HG02938 (cell line): ENCODE measurements around the gene MAP2.

Source experiments
- ATAC-seq: cut with Tn5 transposase; IDR thresholded peaks from one replicate; pipeline ENCODE4 v1.9.1; 2021; ENCODE audit warnings: mild to moderate bottlenecking, moderate library complexity; ENCODE audit not compliant: unreplicated experiment

Gene MAP2, protein sequence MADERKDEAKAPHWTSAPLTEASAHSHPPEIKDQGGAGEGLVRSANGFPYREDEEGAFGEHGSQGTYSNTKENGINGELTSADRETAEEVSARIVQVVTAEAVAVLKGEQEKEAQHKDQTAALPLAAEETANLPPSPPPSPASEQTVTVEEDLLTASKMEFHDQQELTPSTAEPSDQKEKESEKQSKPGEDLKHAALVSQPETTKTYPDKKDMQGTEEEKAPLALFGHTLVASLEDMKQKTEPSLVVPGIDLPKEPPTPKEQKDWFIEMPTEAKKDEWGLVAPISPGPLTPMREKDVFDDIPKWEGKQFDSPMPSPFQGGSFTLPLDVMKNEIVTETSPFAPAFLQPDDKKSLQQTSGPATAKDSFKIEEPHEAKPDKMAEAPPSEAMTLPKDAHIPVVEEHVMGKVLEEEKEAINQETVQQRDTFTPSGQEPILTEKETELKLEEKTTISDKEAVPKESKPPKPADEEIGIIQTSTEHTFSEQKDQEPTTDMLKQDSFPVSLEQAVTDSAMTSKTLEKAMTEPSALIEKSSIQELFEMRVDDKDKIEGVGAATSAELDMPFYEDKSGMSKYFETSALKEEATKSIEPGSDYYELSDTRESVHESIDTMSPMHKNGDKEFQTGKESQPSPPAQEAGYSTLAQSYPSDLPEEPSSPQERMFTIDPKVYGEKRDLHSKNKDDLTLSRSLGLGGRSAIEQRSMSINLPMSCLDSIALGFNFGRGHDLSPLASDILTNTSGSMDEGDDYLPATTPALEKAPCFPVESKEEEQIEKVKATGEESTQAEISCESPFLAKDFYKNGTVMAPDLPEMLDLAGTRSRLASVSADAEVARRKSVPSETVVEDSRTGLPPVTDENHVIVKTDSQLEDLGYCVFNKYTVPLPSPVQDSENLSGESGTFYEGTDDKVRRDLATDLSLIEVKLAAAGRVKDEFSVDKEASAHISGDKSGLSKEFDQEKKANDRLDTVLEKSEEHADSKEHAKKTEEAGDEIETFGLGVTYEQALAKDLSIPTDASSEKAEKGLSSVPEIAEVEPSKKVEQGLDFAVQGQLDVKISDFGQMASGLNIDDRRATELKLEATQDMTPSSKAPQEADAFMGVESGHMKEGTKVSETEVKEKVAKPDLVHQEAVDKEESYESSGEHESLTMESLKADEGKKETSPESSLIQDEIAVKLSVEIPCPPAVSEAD (N-terminal part only)

DNA sequence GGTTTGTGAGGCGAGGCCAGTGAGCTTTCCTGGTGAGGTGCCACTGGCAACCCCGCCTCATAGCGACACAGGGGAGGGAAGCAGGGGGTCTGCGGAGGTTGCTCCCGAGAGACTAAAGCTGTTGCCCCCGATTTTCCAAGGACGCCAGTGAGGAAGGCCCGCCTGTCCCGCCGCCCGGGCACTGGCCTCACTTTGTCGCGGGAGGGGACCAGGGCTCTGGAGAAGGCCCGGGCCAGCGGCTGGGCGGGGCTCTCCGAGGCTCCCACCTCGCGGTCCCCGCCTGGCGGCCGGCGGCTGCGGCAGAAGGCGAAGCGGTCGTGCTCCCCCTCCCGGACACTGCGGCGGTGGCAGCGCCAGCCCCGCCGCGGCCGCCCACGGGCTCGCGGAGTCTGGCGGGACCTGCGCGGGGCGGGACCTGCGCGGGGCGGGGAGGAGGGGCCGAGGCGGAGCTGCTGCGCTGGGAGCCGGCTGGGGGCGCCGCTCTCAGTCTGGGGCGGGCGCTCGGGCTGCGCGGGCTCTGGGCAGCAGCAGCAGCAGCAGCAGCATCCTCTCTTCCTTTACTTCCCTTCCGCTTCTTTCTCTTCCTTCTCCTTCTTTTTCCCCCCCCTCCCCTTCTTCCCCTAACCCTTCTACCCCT is at the start of gene MAP2:
Gene MAP2 (plus strand): TSS at position 486 of the 637 bp plus-strand sequence. CDS start 229,124 bp downstream, outside the sequence.
- peak; percentile 89 for ATAC-seq

DNA sequence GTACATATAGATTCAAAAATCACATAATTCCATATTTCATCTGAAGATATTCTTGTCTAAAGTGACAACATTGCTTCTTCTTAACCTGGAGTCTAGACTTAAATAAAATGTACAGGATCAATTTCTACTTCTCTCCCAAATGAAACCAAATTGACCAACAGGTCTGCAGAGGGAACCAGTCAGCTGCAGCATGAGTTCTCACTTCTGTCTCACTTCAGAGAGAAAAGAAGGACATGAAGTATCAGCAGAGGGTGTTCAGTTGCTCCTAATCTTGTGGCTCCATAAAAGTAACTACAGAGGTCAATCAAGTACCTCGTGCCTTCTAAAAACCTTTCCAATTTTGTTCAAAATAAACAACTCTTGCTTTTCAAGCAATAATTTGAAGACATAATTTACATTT is 47.2 kb upstream of the MAP2 start:
- ATAC-seq, result no peak

DNA sequence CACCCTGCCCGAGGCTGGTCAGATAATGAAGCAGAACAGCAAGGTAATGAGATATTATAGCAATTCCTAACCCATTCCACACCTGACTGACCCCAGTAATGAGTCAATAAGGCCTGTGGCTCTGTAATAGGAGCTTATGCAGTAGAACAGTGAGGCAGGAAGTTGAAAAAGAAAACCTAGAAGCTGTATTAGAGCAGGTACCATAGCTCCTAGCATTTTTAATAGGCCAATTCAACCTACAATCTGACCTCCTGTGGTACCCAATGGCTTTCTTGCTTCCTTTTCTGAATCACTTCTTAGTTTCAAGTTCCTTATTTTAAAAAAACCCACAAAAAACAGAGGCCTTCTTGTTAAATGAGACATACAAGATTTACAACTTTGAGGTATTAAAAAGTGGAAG is 43.6 kb upstream of the MAP2 start:
- ATAC-seq, result peak; percentile 100

DNA sequence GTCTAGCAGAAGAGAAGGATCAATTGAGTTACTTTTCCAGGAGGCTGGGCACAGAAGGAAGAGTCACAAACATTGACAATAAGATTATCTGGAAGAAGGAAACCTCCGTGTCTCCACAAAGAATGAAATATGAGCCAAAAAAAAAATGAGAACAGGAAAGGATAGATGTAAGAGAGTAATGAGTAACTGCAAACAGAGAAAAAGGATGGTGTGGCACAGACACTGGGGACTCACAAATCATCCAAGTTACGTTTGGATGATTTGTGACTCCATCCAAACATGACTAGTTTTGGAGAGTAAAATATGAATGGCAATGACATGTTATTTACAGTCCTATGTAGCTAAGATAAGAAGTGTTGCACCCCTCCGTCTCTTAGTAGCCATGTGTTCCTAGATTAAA is 42.8 kb upstream of the MAP2 start:
- ATAC-seq, result no peak

DNA sequence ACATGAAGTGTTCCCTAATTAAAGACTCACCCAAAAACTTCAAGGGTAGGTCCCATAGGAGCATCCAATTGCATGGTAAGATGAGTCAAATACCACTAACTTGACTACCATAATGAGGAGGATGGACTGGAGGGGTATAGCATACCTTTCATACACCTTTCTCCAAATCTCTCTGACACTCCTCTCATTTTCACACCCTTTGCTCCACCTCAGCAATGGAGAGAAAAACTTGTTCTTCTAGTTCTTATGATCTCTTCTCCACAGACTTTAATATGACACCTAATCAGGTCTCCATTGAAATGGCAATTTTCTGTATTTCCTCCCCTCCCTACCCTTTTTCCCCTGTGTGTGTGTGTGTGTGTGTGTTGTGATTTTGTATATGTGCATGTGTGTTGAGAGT is 41.1 kb upstream of the MAP2 start:
- no peak for ATAC-seq

DNA sequence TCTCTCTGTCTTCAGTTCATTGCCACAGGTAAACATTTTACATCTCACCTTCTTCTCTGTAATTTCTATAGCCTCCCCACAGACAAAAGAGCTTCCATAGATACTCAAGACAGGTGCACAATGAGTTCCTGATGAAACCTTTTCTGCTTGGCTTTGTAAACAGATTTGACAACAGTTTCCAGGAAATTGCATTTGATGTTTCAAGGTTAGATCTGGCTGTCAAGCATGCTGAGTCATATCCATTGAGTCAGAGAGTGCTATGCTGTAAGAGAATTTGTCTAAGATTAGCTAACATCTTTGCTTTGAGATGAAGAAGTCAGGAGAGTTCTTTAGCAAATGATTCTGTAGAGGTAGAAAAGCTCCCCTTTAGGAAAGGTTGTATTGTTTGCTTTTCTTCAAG is 40.6 kb upstream of the MAP2 start:
- ATAC-seq, result no peak

DNA sequence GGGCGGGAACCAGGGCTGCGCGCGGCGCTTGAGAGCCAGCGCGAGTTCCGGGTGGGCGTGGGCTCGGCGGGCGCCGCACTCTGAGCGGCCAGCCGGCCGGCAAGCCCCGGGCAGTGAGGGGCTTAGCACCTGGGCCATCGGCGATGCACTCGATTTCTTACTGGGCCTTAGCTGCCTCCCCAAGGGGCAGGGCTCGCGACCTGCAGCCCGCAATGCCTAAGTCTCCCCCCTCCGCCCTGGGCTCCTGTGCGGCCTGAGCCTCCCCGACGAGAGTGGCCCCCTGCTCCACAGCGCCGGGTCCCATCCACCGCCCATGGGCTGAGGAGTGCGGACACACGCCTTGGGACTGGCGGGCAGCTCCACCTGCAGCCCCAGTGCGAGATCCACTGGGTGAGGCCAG is 36.5 kb upstream of the MAP2 start:
- no peak for ATAC-seq

DNA sequence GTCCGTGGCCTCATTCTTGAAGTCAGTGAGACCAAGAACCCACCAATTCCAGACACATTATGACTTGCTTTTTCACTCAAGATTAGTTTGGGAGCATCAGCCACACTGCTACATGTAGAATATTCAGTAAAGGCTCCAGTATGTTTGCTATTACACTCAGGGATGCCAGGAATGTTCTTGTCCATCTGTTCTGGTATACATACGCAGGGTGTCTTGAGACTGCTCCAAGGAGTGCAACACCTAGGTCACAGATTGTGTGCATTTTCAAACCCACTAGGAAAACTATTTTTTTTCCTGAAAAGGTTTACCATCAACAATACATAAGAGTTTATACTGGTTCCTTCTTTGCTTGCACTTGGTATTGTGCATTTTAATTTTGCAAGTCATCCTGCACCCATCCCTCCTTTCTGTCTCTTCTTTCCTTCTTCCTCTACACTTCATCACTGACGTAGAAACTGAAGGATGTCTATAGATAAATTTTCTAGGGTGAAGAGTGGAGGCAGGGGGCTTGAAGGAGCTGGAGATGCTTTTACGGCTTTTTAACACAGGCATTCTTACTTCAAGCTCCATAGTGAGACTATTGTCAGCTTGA is 35.3 kb upstream of the MAP2 start:
- no peak for ATAC-seq

DNA sequence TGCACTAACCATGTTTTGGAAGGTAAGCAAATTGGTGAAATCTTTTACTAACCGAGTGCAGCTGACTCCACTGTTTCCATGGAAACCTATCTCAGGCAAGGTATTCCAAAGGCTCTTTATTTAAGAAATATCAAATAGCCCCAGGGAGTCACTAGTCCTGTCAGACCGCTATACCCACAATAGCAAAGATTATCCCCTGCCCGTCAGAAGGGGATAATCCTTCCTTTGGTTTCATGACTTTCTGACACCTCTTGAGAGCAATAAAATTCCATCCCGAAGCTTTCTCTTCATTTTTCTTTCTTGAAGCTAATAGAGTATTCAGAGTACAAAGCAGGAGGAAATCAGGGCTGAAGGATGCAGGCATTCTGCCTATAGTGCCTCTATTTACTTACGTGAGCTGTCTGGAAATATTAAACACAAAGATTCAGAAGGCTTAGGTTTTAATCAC is 34.7 kb upstream of the MAP2 start:
- ATAC-seq, result no peak

DNA sequence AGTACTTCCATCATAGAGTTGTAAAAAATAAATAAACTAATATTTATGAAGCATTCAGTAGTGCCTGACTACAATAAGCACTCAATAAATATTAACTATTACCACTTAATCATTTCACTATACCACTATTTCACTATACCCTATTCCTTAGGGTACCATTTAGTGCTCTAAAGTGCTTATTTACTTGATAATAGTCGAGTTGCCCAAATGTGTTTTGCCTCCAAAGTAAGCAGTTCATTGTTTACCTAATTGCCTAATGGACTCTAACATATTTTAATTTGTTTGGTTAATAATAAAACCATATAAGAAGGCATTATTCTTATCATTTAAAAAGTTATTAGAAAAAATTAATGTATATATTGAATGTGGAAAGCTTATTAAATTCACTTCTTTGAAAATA is 33.0 kb upstream of the MAP2 start:
- ATAC-seq, result no peak

DNA sequence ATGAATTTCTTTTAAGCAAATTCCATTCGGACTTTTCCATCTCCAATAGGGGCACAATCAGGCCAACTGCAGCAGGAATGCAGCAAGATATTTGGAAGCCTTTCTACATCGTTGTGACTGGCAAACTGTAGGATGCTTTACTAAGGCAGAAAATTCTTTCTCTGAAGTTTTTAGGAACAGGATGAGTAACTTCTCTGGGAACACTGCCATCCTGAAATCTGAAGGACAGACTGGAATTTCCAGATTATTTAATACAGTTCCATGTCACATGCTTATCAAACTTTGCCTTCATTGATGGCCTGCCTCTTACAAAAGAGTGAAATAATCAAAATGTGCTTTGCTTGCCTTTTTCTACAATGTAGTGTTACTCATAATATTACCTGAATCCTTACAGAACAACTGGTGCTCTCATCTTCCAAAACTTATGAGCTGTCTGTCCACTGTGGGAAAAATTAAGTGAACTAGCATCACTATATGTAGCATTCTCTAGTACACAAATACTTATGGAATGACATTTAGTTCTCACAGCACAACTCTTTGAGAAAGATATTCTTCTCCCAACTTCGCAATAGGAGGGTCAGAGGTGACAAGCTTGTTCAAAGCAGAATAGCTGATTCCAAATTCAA is 32.0 kb upstream of the MAP2 start:
- ATAC-seq, result no peak

DNA sequence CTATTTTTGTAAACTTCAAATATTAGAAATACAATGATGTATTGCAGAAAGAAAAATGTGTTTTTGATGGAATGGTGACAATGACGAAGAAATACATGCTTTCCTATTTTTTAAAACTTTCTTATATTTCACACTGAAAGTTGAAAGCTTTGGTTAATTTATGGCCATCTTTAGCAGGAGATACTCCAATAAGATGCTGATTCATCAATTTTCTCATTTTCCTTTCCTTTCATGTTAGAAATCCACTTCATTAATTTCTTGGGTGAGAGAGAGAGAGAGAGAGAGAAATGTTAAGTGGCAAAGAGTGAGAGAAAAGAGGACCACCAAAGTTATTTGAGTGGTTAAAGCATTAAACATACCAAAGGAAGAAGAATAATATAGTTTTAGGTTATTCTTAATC is 28.6 kb upstream of the MAP2 start:
- ATAC-seq, result no peak

DNA sequence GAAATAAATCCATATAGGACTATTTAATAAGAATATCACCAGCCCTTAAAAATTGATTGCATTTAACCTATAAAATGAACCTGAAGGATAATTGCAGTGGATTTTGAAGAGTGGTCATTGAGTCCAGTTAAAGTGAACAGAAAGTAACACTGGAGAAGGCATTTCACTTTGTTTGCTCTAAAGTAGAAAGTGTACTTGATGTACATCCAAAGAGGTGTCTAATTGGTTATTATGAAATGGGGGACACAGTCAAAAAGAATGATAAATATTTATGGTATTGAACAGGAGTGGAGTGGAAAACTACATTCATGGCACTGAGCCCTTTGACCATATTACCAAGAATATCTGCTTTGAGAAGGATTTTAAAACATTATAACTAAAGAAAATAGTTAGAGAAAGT is 28.2 kb upstream of the MAP2 start:
- no peak for ATAC-seq

DNA sequence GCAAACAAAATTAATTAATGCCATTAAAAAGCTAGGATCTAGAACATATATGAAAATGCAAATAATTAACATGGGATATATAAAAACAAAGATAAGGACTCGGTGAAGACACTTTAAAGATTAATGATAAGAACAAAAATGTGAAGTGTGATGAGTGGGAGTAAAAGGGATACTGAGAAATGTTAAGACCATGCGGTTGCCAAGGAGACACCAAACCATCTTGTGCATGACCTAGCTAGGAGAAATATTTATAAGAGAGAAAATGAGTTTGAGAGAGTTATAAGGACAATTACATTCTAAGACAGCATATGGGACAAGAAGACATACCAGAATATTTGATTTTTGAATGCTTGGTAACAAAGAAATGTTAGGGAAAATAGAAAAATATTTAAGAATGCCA is 25.4 kb upstream of the MAP2 start:
- ATAC-seq, result no peak

DNA sequence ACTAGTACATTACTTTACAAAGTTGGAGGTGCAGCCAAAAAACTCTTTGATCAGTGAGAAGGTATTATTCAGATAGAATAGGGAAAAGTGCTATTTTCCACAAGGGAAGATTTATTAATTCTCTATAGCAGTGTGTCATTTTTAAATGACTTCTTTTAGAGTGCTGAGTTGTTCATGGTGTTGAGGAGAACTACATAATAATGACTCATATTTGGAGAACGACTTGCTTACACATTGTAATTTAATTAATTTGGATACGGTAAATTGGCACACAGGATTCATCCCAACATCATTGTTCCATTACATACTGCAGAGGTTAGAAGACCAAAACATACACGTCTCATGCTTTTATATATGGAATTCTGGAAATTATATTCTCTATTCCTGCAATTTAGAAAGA is 22.1 kb upstream of the MAP2 start:
- ATAC-seq, result no peak

DNA sequence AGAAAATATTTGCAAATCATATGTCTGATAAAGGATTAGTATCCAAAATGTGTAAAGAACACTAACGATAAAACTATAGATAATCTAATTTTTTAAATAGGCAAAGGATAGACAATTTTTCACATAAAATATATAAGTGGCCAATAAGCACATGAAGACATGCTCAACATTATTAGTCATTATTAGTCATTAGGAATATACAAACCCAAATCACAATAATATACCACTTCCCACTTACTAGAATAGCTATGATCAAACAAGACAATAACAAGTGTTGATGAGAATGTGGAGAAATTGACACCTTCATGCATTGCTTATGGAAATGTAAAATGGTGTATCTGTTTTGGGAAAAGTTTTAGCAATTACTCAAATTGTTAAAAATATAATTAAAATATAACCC is 12.6 kb upstream of the MAP2 start:
- no peak for ATAC-seq

DNA sequence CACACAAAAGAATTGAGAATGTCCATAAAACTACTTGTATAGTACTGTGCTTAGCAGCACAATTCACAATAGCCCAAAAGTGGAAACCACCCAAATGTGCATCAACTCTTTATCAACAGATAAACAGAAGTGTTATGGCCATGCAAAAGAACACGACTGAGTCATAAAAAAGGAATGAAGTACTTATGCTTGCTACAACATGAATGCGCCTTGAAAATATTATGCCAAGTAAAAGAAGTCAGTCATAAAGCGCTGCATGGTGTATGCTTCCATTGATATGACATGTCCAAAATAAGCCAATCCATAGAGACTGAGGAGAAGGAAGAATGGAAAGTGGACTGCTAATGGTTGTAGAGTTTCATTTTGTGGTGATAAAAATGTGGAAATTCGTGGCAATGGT is 12.1 kb upstream of the MAP2 start:
- no peak for ATAC-seq

DNA sequence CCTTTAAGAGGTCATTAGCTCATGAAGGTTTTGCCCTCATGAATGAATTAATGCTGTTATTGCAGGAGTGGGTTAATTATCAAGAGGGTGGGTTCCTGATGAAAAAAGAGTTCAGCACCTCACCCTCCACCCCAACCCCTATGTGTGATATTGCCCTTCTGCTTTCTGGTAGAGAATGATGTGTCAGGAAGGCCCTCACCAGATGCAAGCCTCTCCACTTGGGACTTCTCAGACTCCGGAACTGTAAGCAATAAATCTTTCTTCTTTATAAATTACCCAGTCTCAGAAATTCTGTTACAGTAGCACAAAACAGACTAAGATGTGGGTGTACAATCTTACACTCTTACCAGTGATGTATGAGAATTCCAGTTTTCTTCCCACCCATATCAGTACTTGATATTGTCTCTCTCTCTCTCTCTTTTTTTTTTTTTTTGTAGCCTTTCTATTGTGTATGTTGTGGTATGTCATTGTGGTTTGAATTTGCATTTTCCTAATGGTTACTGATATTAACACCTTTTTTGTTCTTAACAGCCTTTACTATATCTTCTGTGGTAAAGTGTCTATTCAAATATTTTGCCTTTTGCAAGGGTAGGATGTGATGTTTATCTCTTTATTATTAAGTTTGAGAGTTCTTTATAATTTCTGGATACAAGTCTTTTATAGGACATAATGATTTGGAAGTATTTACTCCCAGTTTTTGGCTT is 10.4 kb upstream of the MAP2 start:
- ATAC-seq, result no peak

DNA sequence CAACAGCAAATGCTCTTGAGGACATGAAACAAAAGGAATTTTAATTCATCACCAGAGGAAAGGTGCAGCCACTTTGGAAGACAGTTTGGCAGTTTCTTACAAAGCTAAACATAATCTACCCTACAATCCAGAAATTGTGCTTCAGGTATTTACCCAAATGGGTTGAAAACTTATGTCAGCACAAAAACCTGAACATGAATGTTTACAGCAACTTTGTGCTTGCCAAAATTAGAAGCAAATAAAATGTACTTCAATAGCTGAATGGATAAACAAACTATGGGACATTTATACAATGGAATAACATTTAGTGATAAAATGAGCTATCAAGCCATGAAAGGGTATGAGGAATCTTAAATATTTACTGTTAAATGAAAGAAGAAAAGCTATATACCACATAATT is 6.9 kb upstream of the MAP2 start:
- no peak for ATAC-seq
